ENCODE results near the gene TTC7B.

The TTC7B gene

GRCh38 chr14:90554341-90554740 lies 261.9 kb downstream of the TTC7B start:
- no peak for DNase-seq

GRCh38 chr14:90553921-90554336 lies 262.3 kb downstream of the TTC7B start:
- no peak for DNase-seq

DNA sequence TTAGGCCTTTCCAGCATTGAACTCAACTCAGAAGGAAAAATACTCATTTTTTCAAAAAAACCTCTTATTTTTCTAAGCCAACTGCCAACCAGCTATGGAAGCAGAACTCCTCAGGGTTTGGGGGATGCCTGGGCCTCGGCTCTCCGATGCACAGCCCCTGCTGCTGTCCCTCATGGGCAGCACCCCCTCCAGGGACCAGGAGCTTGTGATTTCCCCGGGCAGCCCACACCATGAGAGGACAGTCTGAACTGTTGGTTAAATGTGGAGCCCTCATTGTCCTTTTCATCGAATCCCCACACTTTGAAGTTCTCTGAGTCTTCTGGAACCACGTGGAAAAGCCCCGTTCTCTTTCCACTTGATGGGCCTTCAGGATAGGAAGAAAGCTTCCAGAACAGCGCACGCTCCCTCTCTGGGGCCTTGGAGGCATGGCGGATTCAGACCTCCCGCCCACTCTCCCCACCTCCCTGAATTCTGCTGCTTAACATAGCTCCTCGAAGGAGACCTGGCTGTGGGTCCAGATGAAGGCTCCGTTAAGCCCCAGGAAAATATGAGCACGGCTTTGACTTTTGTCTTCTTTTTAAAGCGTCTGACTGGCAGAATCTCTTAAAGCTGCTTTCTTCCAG lies 262.8 kb downstream of the TTC7B start:
- no peak for DNase-seq

DNA sequence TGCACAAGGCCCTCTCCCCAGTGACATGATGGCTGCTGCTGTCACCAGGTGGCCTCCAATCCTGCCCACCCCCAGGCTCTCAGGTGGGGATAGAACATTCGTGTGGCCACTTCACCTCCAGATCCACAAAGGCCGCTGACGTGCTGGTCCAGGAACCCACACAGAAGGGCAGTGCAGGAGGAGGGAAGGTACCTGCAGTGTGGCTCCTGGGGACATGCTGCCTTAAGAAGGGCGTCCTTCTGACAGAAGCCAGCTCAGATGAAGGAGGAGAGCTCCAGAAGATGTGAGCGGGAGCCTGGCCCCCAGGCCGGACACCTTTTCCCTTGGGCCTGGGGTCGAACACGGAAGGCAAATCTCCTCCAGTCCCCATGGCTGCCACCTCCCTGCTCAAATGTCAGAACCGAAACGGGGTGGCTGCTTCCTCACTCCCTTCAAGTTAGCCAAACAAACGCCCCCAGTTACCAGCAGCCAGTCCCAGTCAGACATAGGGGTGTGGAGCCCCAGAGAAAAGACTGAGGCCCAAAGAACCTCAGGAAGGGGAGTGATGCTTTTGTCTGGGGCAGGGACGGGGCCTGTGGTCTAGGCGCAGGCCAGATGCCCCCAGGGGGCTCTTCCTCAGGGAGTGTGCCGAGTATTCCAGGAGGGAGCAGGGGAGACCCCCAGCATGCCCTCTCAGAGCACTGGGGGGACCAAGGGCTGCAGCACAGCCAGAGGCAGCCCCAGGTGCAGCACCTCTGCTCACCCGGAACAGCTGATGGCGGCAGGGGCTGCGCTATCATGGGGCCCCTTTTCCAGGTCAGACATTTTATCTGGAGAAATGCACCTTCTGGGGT lies 263.5 kb downstream of the TTC7B start:
- DNase-seq = no peak

- no peak for DNase-seq
Observed at GRCh38 chr14:90551733-90552464, 264.3 kb downstream of the TTC7B start.

DNA sequence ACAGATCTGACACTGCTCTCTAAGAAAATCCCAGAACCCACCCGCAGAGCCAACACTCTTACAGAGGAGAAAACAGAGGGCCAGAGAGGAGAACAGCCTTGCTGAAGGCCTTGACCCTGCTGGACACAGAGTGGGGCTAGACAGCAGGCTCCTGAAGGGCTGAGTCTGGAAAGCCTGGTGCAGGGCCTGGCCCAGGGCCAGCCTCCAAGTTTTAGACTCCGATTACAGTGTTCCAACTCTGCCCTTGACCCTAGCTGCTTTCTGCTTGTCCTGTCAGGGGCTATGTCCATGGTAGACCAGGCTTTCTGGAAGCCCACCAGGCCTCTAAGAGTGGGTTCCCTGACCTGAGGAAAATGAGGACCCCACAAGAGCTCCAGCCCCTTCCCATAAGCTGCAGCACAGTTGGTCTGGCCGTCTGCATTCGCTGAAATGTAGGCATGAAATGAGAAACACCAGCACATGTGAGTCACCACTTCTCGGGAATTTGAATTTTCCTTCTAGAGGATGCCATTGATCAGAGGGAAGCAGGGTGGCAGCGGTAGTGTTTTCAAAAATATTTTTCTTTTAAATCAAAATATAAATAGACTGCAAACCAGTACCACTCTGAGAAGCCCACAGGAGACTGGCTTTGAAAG lies 265.0 kb downstream of the TTC7B start:
- no peak for DNase-seq

DNA sequence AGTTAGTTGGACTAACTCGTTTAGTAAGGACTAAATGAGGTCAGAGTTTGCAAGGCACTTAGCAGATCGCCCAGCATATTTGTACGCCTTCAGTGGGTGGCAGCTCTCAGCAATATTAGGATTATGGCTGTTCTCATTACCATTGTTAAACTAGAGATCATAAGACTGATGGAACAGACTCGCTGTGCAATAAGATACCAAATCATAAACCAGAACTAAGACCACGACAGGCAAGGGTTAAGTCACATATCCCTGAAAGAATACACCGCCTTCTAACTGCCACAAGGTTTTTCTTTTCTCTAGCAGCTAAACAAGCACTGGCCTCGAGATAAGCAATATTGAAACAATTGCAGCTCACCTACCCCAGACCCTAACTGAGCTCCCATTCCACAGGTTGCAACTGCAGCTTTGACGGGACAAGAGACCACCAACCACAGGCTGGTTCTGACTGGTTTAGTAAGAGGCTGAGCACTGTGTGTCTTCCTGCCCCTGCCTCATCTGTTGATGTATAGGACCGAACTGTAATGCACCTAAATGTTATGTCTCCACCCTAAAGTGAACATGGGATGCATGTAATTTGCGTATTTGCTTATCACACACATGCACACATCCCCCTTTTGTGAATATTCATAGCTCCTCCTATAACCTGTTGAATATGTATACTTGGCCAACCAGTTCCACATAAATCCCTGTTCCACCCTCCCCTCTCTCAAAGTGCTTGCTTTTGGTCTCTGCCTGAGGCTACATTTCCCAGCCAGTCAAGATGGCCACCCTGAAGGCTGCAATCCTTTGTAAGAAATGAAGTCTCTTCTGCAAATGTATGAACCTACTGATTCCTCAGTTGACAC lies 266.2 kb downstream of the TTC7B start:
- no peak for DNase-seq

- DNase-seq = no peak
Observed at GRCh38 chr14:90548455-90548854, 267.8 kb downstream of the TTC7B start.

- no peak for DNase-seq
Observed at GRCh38 chr14:90547968-90548367, 268.3 kb downstream of the TTC7B start.

- DNase-seq = no peak
Observed at GRCh38 chr14:90547250-90547649, 269.0 kb downstream of the TTC7B start.

DNA sequence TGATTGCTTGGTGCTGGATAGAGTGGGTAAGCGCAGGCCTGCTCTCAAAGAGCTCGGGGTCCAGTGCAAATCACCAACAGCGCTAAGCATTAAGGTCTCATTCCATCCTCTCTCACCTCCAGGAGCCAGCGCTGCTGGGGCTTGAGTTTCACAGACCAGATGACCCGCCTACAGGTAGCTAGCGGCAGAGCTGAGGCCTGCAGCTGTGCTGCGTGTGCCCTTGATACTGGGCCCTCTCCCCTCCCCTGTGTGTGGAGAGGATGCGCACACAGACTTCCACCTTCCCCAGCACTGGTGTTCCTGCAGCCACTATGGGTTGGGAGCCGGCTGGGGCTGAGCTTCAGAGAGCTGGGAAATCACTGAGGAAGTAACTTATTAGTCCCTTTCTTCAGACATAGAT lies 269.5 kb downstream of the TTC7B start:
- no peak for DNase-seq

DNA sequence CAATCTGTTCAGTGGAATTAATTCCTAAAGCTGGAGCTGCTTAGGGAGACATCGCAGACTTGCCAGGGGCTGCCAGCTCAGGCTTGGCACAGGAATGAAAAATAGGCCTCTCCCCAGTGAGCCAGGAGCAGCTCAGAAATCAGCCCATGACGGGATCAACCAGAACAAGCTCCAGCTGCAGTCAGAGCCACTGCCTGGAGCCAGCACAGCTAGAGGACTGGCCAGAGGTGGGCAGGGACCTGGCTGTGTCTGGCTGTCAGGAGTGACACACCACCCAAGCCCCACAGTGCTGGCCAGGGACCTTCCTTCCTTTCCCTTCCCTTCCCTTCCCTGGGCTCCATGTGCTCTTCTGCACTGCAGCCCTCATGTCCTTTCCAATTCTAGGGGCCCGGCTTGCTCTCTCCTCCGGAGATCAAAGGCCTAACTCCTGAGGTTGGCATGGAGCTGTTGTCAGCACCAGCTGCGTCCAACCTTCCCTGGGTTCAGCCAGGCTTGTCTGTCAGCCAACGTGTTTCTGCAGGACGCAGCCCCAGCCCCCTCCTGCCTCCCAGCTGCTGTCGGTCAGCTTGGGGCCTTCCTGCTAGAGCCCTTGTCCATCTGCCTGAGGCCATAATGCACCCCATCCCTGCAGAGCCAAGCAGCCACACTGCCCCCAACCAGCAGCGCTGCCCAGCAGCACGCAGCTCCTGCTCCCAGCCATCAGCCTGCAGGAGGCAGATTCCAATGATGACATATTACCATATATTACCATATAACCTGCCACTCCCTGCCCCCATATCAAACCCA lies 270.1 kb downstream of the TTC7B start:
- DNase-seq = no peak

DNA sequence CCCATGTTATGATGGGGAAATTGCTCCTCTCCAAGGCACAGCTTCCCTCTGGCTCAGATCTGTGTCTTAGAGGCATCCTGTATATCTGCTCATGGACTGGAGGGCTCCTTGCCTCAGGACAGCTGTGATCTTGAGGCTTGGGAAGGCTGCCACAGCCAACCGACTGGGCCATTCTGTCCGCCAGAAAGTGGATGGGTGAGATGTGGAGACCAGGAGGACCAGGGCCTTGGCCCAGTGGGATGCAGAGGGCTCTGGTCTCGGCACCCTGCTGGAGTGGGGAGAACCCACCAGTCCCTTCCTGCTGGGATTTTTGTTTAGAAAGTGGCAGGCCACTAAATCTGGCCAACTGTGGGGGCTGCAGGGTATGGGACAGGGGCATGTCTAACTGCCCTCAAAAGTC lies 270.8 kb downstream of the TTC7B start:
- DNase-seq = no peak

GRCh38 chr14:90544971-90545370 lies 271.3 kb downstream of the TTC7B start:
- no peak for DNase-seq

DNA sequence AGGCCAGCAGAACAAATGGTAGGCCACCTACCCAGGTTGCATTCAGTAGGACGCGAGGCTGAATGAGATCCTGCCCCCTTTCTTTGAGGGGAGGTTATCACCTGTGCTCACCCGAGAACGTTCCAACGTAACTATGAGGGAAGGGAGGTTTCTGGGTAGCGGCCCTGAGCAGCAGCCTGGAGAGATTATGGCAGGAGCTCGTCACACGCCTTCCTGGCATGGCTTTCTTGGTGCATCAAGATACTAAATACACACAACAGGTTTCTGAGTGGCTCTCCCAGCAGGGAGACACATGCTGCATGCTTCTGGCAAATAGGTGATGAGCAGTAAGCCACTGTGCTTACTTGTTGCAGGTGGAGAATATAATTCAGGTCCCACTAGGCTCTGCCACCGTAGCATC lies 271.7 kb downstream of the TTC7B start:
- no peak for DNase-seq

GRCh38 chr14:90543876-90544275 lies 272.4 kb downstream of the TTC7B start:
- DNase-seq = no peak

DNA sequence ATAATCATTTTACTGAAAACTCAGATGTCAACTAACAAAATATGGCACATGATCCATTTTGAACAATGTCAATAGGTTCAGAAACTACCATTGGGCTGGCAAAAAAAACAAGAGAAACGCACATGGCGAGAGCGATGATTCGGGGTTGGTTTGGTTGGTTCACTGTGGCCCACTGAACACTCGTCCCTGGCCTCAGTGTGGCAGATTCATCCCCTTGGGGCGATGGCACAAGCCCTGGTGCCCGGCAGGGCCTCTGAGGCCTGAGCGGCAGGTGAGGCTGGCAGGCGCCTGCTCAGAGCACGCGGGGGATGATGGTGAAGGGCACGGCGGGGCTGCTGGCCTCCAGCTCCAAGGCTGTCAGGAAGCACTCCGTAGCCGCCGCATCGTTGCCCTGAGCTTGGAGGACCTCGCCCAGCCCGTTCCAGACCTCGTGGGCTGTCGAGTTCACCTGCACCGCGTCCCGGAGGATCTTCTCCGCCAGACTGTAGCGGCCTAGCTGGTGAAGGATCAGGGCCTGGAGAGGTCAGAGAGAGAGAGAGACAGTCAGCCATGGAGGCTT lies 275.1 kb downstream of the TTC7B start:
- no peak for DNase-seq

GRCh38 chr14:90540437-90540836 lies 275.8 kb downstream of the TTC7B start:
- no peak for DNase-seq

DNA sequence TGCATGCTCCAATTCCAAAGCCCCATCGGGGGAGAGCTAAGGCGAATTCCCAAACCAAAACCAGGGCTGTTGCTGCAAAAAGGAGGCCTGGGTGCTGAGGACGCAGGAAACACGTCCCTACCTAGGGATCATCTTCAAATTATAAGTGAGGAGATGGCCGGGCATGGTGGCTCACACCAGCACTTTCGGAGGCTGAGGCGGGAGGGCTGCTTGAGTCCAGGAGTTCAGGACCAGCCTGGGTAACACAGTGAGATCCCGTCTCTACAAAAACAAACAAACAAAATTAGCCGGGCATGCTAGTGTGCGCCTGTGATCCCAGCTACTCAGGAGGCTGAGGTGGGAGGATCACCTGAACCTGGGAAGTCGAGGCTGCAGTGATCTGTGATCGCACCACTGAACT lies 276.2 kb downstream of the TTC7B start:
- no peak for DNase-seq

DNA sequence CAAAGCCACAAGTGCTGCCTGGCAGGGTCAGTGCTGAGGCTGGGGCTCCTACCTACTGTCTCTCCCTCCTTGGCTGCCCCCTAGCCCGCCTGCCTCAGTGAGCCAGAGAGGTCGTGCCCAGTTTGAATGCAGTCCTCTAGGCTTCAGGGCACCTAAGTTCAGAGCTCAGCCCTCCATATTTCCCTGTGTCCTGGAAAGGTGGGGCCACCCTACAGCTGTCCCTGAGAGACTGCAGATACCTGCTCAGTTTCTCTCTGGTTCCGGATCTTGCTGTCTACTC lies 276.8 kb downstream of the TTC7B start:
- DNase-seq = no peak

GRCh38 chr14:90538716-90539495 lies 277.3 kb downstream of the TTC7B start:
- no peak for DNase-seq
